Bronchial epithelial cell (primary cell): ENCODE measurements around the gene GRHL1. TPM values are rescaled to one million over a fixed set of nuclear protein-coding genes. Genes with fewer than 3 reads are reported as not detected.
A peak's percentile ranks its signal among the peaks of the same experiment; 100 is the strongest.

Source experiments
- DNase-seq: peaks from one replicate; pipeline ENCODE4 v3.0.0-alpha.2; 2010; ENCODE audit warnings: low read depth
- FAIRE-seq: peaks from 2 replicates; lab custom pipeline; 2011; peaks lifted over from hg19 to GRCh38; lab: Jason Lieb, UNC
- H3K27me3 ChIP-seq: 2 replicates; pipeline ENCODE4 v1.5.1; 2011; ENCODE audit warnings: low read length; ENCODE audit not compliant: control insufficient read depth, insufficient read depth
- H3K36me3 ChIP-seq: 2 replicates; pipeline ENCODE4 v1.5.1; 2011; ENCODE audit warnings: low read length; ENCODE audit not compliant: control insufficient read depth, insufficient read depth
- H3K4me3 ChIP-seq: 2 replicates; pipeline ENCODE4 v1.5.1; 2011; ENCODE audit warnings: mild to moderate bottlenecking, low read depth, low read length, control low read depth
- CTCF ChIP-seq: IDR thresholded peaks from 2 replicates; pipeline ENCODE4 v1.5.1; 2011; ENCODE audit warnings: mild to moderate bottlenecking, moderate library complexity, low read length, control low read depth, inconsistent platforms; ENCODE audit not compliant: insufficient read depth, severe bottlenecking
- total RNA-seq: library from RNA; depleted of rRNA; stranded (reverse); fragments of >200 nt; gene quantifications from 2 replicates; pipeline ENCODE4 v1.2.1, GENCODE V29; 2014

GRHL1 gene
- total RNA-seq, 1 donor from 2014 or later, result 25.5 TPM

- peaks cover 11% of the 10 kb centered on the region for H3K36me3 ChIP-seq
- no peaks in the 10 kb centered on the region for H3K27me3 ChIP-seq
- TF ChIP-seq CTCF, result no peak
- peak; percentile 80 for DNase-seq
- FAIRE-seq, result no peak
- H3K4me3 ChIP-seq, result no peak overlapping the region
Observed at GRCh38 chr2:9971105-9971818, 19.8 kb downstream of the GRHL1 start.

- no peaks in the 10 kb centered on the region for H3K27me3 ChIP-seq
- DNase-seq (no peak), FAIRE-seq (no peak)
- peaks cover 11% of the 10 kb centered on the region for H3K36me3 ChIP-seq
- no peak overlapping the region for H3K4me3 ChIP-seq
- no peak for TF ChIP-seq CTCF
Observed at GRCh38 chr2:9971890-9972289, 20.4 kb downstream of the GRHL1 start.

GRCh38 chr2:9972621-9973479, 21.4 kb downstream of the GRHL1 start:
- Histone ChIP-seq H3K36me3 (peaks cover 12% of the 10 kb centered on the region), H3K4me3 (no peak overlapping the region), H3K27me3 (no peaks in the 10 kb centered on the region)
- FAIRE-seq (no peak), DNase-seq (peak; percentile 77)
- TF ChIP-seq CTCF, result no peak

- Histone ChIP-seq H3K27me3 (no peaks in the 10 kb centered on the region), H3K36me3 (peaks cover 9% of the 10 kb centered on the region), H3K4me3 (no peak overlapping the region)
- FAIRE-seq (no peak), DNase-seq (no peak)
- no peak for TF ChIP-seq CTCF
Observed at GRCh38 chr2:9973690-9974089, 22.2 kb downstream of the GRHL1 start.

GRCh38 chr2:9974343-9974742, 22.9 kb downstream of the GRHL1 start:
- Histone ChIP-seq H3K4me3 (no peak overlapping the region), H3K27me3 (no peaks in the 10 kb centered on the region), H3K36me3 (peaks cover 9% of the 10 kb centered on the region)
- TF ChIP-seq CTCF, result no peak
- FAIRE-seq (no peak), DNase-seq (no peak)
